Smooth muscle cell (in vitro differentiated cells): ENCODE data around the gene CD84. TPM values are rescaled to one million over a fixed set of nuclear protein-coding genes. Genes with fewer than 3 reads are reported as not detected.

ENCODE experiments used
- DNase-seq: peaks from one replicate; lab custom pipeline; 2025; ENCODE audit not compliant: unreplicated experiment; lab: John Stamatoyannopoulos, UW
- H2AFZ ChIP-seq: fragments of 200-600 bp; sonication (generic); 2 replicates; pipeline ENCODE4 v1.6.0; 2016; ENCODE audit warnings: antibody characterized with exemption, low read depth, mild to moderate bottlenecking
- H3F3A ChIP-seq: fragments of 200-600 bp; sonication (generic); 2 replicates; pipeline ENCODE4 v1.6.0; 2017; ENCODE audit warnings: antibody characterized with exemption, low read depth
- H3K27ac ChIP-seq: fragments of 200-600 bp; sonication (generic); 2 replicates; pipeline ENCODE4 v1.5.1; 2016; ENCODE audit warnings: low read depth, mild to moderate bottlenecking
- H3K27me3 ChIP-seq: fragments of 200-600 bp; sonication (generic); 2 replicates; pipeline ENCODE4 v1.6.1; 2016; ENCODE audit warnings: low read depth, mild to moderate bottlenecking
- H3K36me3 ChIP-seq: fragments of 200-600 bp; sonication (generic); 2 replicates; pipeline ENCODE4 v1.5.1; 2016; ENCODE audit warnings: low read depth
- H3K4me1 ChIP-seq: fragments of 200-600 bp; sonication (generic); 2 replicates; pipeline ENCODE4 v1.5.1; 2016; ENCODE audit warnings: low read depth
- H3K4me2 ChIP-seq: fragments of 200-600 bp; sonication (generic); 2 replicates; pipeline ENCODE4 v1.6.0; 2016; ENCODE audit warnings: mild to moderate bottlenecking
- H3K4me3 ChIP-seq: fragments of 200-600 bp; sonication (generic); 2 replicates; pipeline ENCODE4 v1.5.1; 2016; ENCODE audit warnings: mild to moderate bottlenecking
- H3K79me2 ChIP-seq: fragments of 200-600 bp; sonication (generic); 2 replicates; pipeline ENCODE4 v1.6.0; 2016; ENCODE audit warnings: low read depth, mild to moderate bottlenecking
- H3K9ac ChIP-seq: fragments of 200-600 bp; sonication (generic); 2 replicates; pipeline ENCODE4 v1.6.0; 2016; ENCODE audit warnings: low read depth
- H3K9me3 ChIP-seq: fragments of 200-600 bp; sonication (generic); replicated peaks from 2 replicates; pipeline ENCODE4 v1.5.1; 2016; ENCODE audit warnings: low read depth
- H4K20me1 ChIP-seq: fragments of 200-600 bp; sonication (generic); 2 replicates; pipeline ENCODE4 v1.6.0; 2016; ENCODE audit warnings: low read depth
- WGBS: methylation state at CpG from one replicate; pipeline ENCODE4 v1.1.7; 2016; ENCODE audit warnings: low lambda C conversion rate; 5-methylcytosine and 5-hydroxymethylcytosine counted together
- polyA plus RNA-seq: library from polyadenylated mRNA; unstranded; fragments of >200 nt; fragmentation: Nextera tagmentation; extraction: Ambion mirVana; gene quantifications from 2 replicates; pipeline ENCODE4 v1.2.1, GENCODE V29; 2016
- total RNA-seq: library from RNA; depleted of rRNA; stranded (reverse); fragments of >200 nt; gene quantifications from 2 replicates; pipeline ENCODE4 v1.2.3, GENCODE V29; 2014
- TF ChIP-seq, protein P1 (sequence below): fragments of 200-600 bp; sonication (generic); IDR thresholded peaks from 2 replicates; pipeline ENCODE4 v1.5.1; 2017; ENCODE audit warnings: borderline replicate concordance, mild to moderate bottlenecking, antibody characterized with exemption; ENCODE audit not compliant: insufficient read depth, poor library complexity, severe bottlenecking

The CD84 gene
- total and polyA plus RNA-seq, 2 experiments from 2014 or later = not detected

DNA sequence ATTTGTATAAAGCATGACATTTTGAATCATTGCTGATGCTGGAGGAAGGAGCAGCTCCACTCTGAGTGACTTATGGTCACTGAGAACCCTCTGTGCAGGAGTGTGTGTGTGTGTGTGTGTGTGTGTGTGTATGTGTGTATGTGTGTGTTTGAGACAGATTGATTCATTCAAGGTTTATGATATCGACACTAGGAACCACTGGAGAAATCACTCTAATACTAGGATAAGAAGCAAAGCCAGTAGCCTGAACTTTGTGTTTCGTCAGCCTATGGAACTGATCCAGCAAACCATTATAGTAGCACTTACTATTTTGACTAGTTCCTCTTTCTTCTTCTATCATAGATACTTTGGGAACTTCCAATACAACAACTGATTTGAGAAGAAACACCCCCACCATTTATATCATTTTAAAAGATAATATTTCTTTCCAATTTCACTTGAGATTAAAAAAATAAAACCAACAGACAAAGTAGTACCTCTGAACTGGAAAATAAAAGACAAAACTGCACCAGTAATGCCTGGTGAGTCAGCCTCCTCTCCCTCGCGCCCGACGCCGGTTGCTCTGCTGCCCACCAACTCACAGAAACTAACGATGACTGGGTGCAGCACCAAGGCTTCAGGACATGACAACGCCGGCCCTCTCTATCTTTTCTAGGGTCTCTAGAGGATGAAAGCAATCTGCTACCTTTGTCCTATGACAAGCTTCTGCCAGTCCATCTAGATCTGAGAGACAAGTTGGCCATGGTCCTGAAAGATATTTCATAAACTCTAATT lies 46.6 kb upstream of the CD84 start:
- H3K4me1 ChIP-seq = no peaks in the 10 kb centered on the region
- no peaks in the 10 kb centered on the region for H4K20me1 ChIP-seq
- no peak overlapping the region for H2AFZ ChIP-seq
- TF ChIP-seq, protein P1, sequence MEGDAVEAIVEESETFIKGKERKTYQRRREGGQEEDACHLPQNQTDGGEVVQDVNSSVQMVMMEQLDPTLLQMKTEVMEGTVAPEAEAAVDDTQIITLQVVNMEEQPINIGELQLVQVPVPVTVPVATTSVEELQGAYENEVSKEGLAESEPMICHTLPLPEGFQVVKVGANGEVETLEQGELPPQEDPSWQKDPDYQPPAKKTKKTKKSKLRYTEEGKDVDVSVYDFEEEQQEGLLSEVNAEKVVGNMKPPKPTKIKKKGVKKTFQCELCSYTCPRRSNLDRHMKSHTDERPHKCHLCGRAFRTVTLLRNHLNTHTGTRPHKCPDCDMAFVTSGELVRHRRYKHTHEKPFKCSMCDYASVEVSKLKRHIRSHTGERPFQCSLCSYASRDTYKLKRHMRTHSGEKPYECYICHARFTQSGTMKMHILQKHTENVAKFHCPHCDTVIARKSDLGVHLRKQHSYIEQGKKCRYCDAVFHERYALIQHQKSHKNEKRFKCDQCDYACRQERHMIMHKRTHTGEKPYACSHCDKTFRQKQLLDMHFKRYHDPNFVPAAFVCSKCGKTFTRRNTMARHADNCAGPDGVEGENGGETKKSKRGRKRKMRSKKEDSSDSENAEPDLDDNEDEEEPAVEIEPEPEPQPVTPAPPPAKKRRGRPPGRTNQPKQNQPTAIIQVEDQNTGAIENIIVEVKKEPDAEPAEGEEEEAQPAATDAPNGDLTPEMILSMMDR = no peak
- no peaks in the 10 kb centered on the region for H3K9me3 ChIP-seq
- no peaks in the 10 kb centered on the region for H3K36me3 ChIP-seq
- H3F3A ChIP-seq = peaks cover 4% of the 10 kb centered on the region
- H3K79me2 ChIP-seq = no peaks in the 10 kb centered on the region
- H3K27me3 ChIP-seq = no peaks in the 10 kb centered on the region
- no peak overlapping the region for H3K27ac ChIP-seq
- no peak overlapping the region for H3K4me2 ChIP-seq
- H3K9ac ChIP-seq = no peak overlapping the region
- no peak for DNase-seq
- H3K4me3 ChIP-seq = no peak overlapping the region
- WGBS = 66% methylated on average over 10 of the region's 10 CpGs

DNA sequence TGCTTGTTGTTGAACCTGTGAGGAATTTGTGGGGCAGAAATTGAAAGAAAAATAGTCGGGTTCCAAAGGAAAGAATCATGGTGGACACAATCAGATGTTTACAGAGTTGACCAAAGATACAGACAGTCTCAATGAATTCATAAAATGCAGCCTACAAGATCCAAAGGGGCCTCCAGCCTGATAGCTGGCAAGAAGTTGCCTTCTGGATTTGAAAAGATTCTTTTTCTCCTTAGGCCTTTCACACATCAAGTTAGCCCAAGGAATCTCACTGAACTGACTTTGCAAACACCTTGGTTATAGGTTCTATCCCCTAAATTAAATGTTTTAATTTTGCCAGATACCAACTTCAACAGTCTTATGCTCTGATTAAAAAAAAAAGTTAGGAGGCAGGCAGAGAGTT lies 46.0 kb upstream of the CD84 start:
- no peak for DNase-seq
- H3K4me1 ChIP-seq = no peaks in the 10 kb centered on the region
- H3F3A ChIP-seq = peaks cover 4% of the 10 kb centered on the region
- H3K4me3 ChIP-seq = no peak overlapping the region
- no peaks in the 10 kb centered on the region for H3K9me3 ChIP-seq
- H3K27me3 ChIP-seq = no peaks in the 10 kb centered on the region
- H2AFZ ChIP-seq = no peak overlapping the region
- H3K36me3 ChIP-seq = no peaks in the 10 kb centered on the region
- TF ChIP-seq, protein P1 = no peak
- no peak overlapping the region for H3K4me2 ChIP-seq
- H3K79me2 ChIP-seq = no peaks in the 10 kb centered on the region
- no peaks in the 10 kb centered on the region for H4K20me1 ChIP-seq
- H3K27ac ChIP-seq = no peak overlapping the region
- WGBS = 100% methylated on average over 1 of the region's 1 CpG
- H3K9ac ChIP-seq = no peak overlapping the region

DNA sequence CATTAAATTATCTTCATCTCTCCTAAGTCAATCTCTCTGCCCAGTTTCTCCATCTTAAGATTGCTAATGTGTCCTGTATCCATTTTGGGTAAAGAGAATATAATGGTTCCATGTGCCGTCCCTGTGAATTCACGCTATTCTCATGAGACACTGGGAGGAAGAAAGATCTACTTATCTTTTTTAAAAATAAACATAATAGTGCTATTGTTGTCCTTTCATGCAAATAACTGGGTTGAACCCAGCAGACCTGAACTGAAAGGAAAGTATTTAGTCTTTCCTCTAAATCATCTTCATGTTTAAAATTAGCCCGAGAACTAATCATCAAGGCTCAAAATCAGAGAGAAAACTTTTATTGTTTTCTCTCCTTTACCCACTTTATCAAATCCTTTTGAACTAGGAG lies 45.2 kb upstream of the CD84 start:
- no peak overlapping the region for H2AFZ ChIP-seq
- H3K27me3 ChIP-seq = no peaks in the 10 kb centered on the region
- no peak overlapping the region for H3K4me2 ChIP-seq
- H4K20me1 ChIP-seq = no peaks in the 10 kb centered on the region
- H3F3A ChIP-seq = no peaks in the 10 kb centered on the region
- H3K27ac ChIP-seq = no peak overlapping the region
- H3K79me2 ChIP-seq = no peaks in the 10 kb centered on the region
- no peaks in the 10 kb centered on the region for H3K9me3 ChIP-seq
- 94% methylated on average over 3 of the region's 3 CpGs for WGBS
- H3K4me3 ChIP-seq = no peak overlapping the region
- H3K9ac ChIP-seq = no peak overlapping the region
- H3K4me1 ChIP-seq = no peaks in the 10 kb centered on the region
- H3K36me3 ChIP-seq = no peaks in the 10 kb centered on the region
- TF ChIP-seq, protein P1 = no peak
- DNase-seq = no peak

DNA sequence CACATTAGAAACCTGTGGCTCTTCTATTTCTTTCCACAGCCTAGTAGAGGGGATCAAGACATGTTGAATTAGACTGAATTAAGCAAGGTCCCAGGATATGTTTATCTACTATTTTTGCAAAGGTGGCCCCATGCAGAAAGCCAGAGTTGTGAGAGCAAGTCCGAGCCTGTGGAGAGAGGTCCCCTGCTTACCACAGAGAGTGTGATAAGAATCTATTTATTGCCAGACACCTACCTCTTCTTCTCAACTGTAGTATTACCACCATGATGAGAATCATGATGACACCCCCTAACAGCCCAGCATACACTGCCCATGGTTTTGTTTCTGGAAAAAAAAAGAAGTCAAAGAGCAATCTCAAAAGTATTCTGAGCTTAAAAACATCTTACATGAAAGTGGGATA lies 44.6 kb upstream of the CD84 start:
- H3K79me2 ChIP-seq = no peaks in the 10 kb centered on the region
- H4K20me1 ChIP-seq = no peaks in the 10 kb centered on the region
- 74% methylated on average over 1 of the region's 1 CpG for WGBS
- no peak overlapping the region for H3K4me3 ChIP-seq
- no peaks in the 10 kb centered on the region for H3K27me3 ChIP-seq
- TF ChIP-seq, protein P1 = no peak
- no peak overlapping the region for H2AFZ ChIP-seq
- no peaks in the 10 kb centered on the region for H3K9me3 ChIP-seq
- DNase-seq = no peak
- H3K36me3 ChIP-seq = no peaks in the 10 kb centered on the region
- H3K27ac ChIP-seq = no peak overlapping the region
- no peaks in the 10 kb centered on the region for H3K4me1 ChIP-seq
- H3K4me2 ChIP-seq = no peak overlapping the region
- H3K9ac ChIP-seq = no peak overlapping the region
- no peaks in the 10 kb centered on the region for H3F3A ChIP-seq
